SK-N-SH treated with all-trans-retinoic acid at 6 μM for 48 hours (cell line): ENCODE measurements around the gene LRRC15.

ENCODE experiments used
- ATAC-seq: fragments of 200-7000 bp; cut with Tn5 transposase; 3 replicates; pipeline ENCODE4 v1.9.1; 2020; ENCODE audit warnings: mild to moderate bottlenecking, moderate library complexity
- ARNTL ChIP-seq: fragments of 450-650 bp; formaldehyde crosslinking; IDR thresholded peaks from 2 replicates; pipeline ENCODE4 v1.5.0; 2020; ENCODE audit warnings: low read depth, mild to moderate bottlenecking, moderate library complexity, borderline replicate concordance
- BACH2 ChIP-seq: fragments of 250-450 bp; sonication (Bioruptor Pico); IDR thresholded peaks from 2 replicates; pipeline ENCODE4 v1.9.0; 2021; ENCODE audit warnings: mild to moderate bottlenecking, borderline replicate concordance
- CSDC2 ChIP-seq: fragments of 250-450 bp; sonication (Bioruptor Pico); IDR thresholded peaks from 2 replicates; pipeline ENCODE4 v1.5.0; 2020; ENCODE audit warnings: mild to moderate bottlenecking, moderate library complexity
- ESRRG ChIP-seq: fragments of 250-450 bp; sonication (Bioruptor Pico); IDR thresholded peaks from 2 replicates; pipeline ENCODE4 v1.6.1; 2021; ENCODE audit warnings: mild to moderate bottlenecking
- GLIS3 ChIP-seq: fragments of 250-450 bp; sonication (Bioruptor Pico); IDR thresholded peaks from 2 replicates; pipeline ENCODE4 v1.5.0; 2020; ENCODE audit warnings: mild to moderate bottlenecking, moderate library complexity
- ISL1 ChIP-seq: fragments of 250-450 bp; sonication (Bioruptor Pico); IDR thresholded peaks from 2 replicates; pipeline ENCODE4 v2.1.2; 2022; ENCODE audit warnings: mild to moderate bottlenecking, moderate library complexity
- OSR1 ChIP-seq: fragments of 250-450 bp; sonication (Bioruptor Pico); IDR thresholded peaks from 2 replicates; pipeline ENCODE4 v1.8.0; 2022; ENCODE audit warnings: moderate library complexity, mild to moderate bottlenecking, inconsistent platforms
- PATZ1 ChIP-seq: fragments of 250-450 bp; sonication (Bioruptor Pico); IDR thresholded peaks from 2 replicates; pipeline ENCODE4 v1.8.0; 2020; ENCODE audit warnings: mild to moderate bottlenecking, moderate library complexity, borderline replicate concordance
- POU6F1 ChIP-seq: fragments of 250-450 bp; sonication (Bioruptor Pico); IDR thresholded peaks from 2 replicates; pipeline ENCODE4 v1.8.0; 2021; ENCODE audit warnings: low read depth, mild to moderate bottlenecking, moderate library complexity, borderline replicate concordance
- PPARA ChIP-seq: fragments of 250-450 bp; sonication (Bioruptor Pico); IDR thresholded peaks from 2 replicates; pipeline ENCODE4 v1.5.0; 2020; ENCODE audit warnings: mild to moderate bottlenecking, borderline replicate concordance
- RARB ChIP-seq: fragments of 250-450 bp; sonication (Bioruptor Pico); IDR thresholded peaks from 2 replicates; pipeline ENCODE4 v1.8.0; 2021; ENCODE audit warnings: mild to moderate bottlenecking, moderate library complexity
- SNAI2 ChIP-seq: fragments of 250-450 bp; sonication (Bioruptor Pico); IDR thresholded peaks from 2 replicates; pipeline ENCODE4 v1.5.0; 2020; ENCODE audit warnings: mild to moderate bottlenecking, moderate library complexity
- TCF4 ChIP-seq: fragments of 250-450 bp; sonication (Bioruptor Pico); IDR thresholded peaks from 2 replicates; pipeline ENCODE4 v1.8.0; 2021; ENCODE audit warnings: mild to moderate bottlenecking, moderate library complexity, borderline replicate concordance
- TOX ChIP-seq: fragments of 250-450 bp; sonication (Bioruptor Pico); IDR thresholded peaks from 2 replicates; pipeline ENCODE4 v1.8.0; 2021; ENCODE audit warnings: mild to moderate bottlenecking, moderate library complexity, borderline replicate concordance
- TSHZ2 ChIP-seq: fragments of 250-450 bp; sonication (Bioruptor Pico); IDR thresholded peaks from 2 replicates; pipeline ENCODE4 v1.5.0; 2020; ENCODE audit warnings: mild to moderate bottlenecking, moderate library complexity
- ZC3H10 ChIP-seq: fragments of 250-450 bp; sonication (Bioruptor Pico); IDR thresholded peaks from 2 replicates; pipeline ENCODE4 v1.5.1; 2021; ENCODE audit warnings: mild to moderate bottlenecking, moderate library complexity
- ZFP3 ChIP-seq: fragments of 250-450 bp; sonication (Bioruptor Pico); IDR thresholded peaks from 2 replicates; pipeline ENCODE4 v1.5.0; 2020; ENCODE audit warnings: mild to moderate bottlenecking, moderate library complexity
- ZFP30 ChIP-seq: fragments of 450-650 bp; formaldehyde crosslinking; IDR thresholded peaks from 2 replicates; pipeline ENCODE4 v1.5.0; 2022; ENCODE audit warnings: mild to moderate bottlenecking, moderate library complexity
- ZNF565 ChIP-seq: fragments of 450-650 bp; formaldehyde crosslinking; conservative IDR thresholded peaks from 2 replicates; pipeline ENCODE4 v1.5.0; 2020; ENCODE audit warnings: low read depth, mild to moderate bottlenecking, moderate library complexity
- ZNF70 ChIP-seq: fragments of 450-650 bp; formaldehyde crosslinking; IDR thresholded peaks from 2 replicates; pipeline ENCODE4 v1.5.0; 2020; ENCODE audit warnings: mild to moderate bottlenecking, moderate library complexity
- ZNF8 ChIP-seq: fragments of 450-650 bp; formaldehyde crosslinking; IDR thresholded peaks from 2 replicates; pipeline ENCODE4 v1.5.0; 2020; ENCODE audit warnings: mild to moderate bottlenecking, moderate library complexity

The LRRC15 gene

GRCh38 chr3:194395212-194395611 lies 25.7 kb upstream of the LRRC15 start:
- ATAC-seq, result no peak
- no peak for TF ChIP-seq ZFP30 (CRISPR knock-in tag)
- TF ChIP-seq ARNTL (CRISPR knock-in tag), result no peak
- TF ChIP-seq BACH2 (CRISPR knock-in tag), result no peak
- no peak for TF ChIP-seq RARB (CRISPR knock-in tag)
- no peak for TF ChIP-seq OSR1 (CRISPR knock-in tag)
- TF ChIP-seq GLIS3 (CRISPR knock-in tag), result no peak
- no peak for TF ChIP-seq PATZ1 (CRISPR knock-in tag)
- TF ChIP-seq POU6F1 (CRISPR knock-in tag), result no peak
- TF ChIP-seq ZFP3 (CRISPR knock-in tag), result no peak
- no peak for TF ChIP-seq ESRRG (CRISPR knock-in tag)
- TF ChIP-seq SNAI2, result no peak
- no peak for TF ChIP-seq ZNF565
- TF ChIP-seq, all 23 proteins: peak for 0

- no peak for ATAC-seq
- TF ChIP-seq PATZ1 (CRISPR knock-in tag) (no peak), RARB (CRISPR knock-in tag) (no peak), OSR1 (CRISPR knock-in tag) (no peak), BACH2 (CRISPR knock-in tag) (no peak), TCF4 (CRISPR knock-in tag) (no peak), ARNTL (CRISPR knock-in tag) (no peak), TOX (CRISPR knock-in tag) (no peak), ZC3H10 (no peak), SNAI2 (no peak), PPARA (no peak), ZNF8 (CRISPR knock-in tag) (no peak), ZNF70 (CRISPR knock-in tag) (no peak), GLIS3 (CRISPR knock-in tag) (no peak)
These were observed 23.0 kb upstream of the LRRC15 start for GRCh38 chr3:194392576-194392975.

- TF ChIP-seq POU6F1 (CRISPR knock-in tag) (no peak), SNAI2 (no peak), ZC3H10 (no peak), PPARA (no peak), ZNF8 (CRISPR knock-in tag) (no peak), GLIS3 (CRISPR knock-in tag) (no peak), ISL1 (CRISPR knock-in tag) (no peak), ESRRG (CRISPR knock-in tag) (no peak), RARB (CRISPR knock-in tag) (no peak), CSDC2 (CRISPR knock-in tag) (no peak), TOX (CRISPR knock-in tag) (no peak), TSHZ2 (CRISPR knock-in tag) (no peak), ZNF565 (no peak)
- ATAC-seq, result no peak
These were observed 21.3 kb upstream of the LRRC15 start for GRCh38 chr3:194390835-194391234.
